ENCODE results near the gene ZNF487.

DNA sequence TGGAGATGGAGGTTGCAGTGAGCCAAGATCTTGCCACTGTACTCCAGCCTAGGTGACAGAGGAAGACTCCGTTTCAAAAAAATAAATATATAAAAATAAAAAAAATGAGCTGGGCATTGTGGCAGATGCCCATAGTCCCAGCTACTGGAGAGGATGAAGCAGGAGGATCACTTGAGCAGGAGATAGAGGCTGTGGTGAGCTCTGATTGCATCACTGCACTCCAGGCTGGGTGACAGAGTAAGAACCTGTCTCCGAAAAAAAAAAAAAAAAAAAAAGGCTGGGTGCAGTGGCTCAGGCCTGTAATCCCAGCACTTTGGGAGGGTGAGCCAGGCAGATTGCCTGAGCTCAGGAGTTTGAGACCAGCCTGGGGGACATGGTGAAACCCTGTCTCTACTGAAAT is 11.8 kb downstream of the ZNF487 start:
- TF ChIP-seq EZH2 (IDR thresholded peaks at IDR 0.05; ENCODE audit: borderline replicate concordance, insufficient read depth, low read length, poor library complexity, severe bottlenecking) (no peak), TAF1 (IDR thresholded peaks at IDR 0.05; ENCODE audit: low read depth) (no peak), CTCF (IDR thresholded peaks at IDR 0.05; ENCODE audit: poor library complexity, severe bottlenecking) (no peak), POLR2AphosphoS5 (IDR thresholded peaks at IDR 0.05) (no peak), EP300 (conservative IDR thresholded peaks at IDR 0.05; ENCODE audit: poor library complexity, severe bottlenecking) (no peak), SMC3 (conservative IDR thresholded peaks at IDR 0.05; ENCODE audit: poor library complexity) (no peak), MXI1 (conservative IDR thresholded peaks at IDR 0.05; ENCODE audit: poor library complexity, severe bottlenecking) (no peak), REST (IDR thresholded peaks at IDR 0.05; ENCODE audit: borderline replicate concordance) (no peak), RAD21 (conservative IDR thresholded peaks at IDR 0.05) (no peak)

All from neural cell (in vitro differentiated cells).